ENCODE measurements around the gene TM6SF1.

TM6SF1 gene

GRCh38 chr15:83112233-83112955 is 4.9 kb downstream of the TM6SF1 start:
- no peak overlapping the region for H3K4me3 ChIP-seq (ENCODE audit: low read length)
- DNase-seq (ENCODE audit: low read depth): peak; percentile 8
- no peak for TF ChIP-seq CTCF (conservative IDR thresholded peaks at IDR 0.05; ENCODE audit: low read length)

- no peak for TF ChIP-seq CTCF (conservative IDR thresholded peaks at IDR 0.05; ENCODE audit: low read length)
- no peak overlapping the region for H3K4me3 ChIP-seq (ENCODE audit: low read length)
- no peak for DNase-seq (ENCODE audit: low read depth)
Measured at GRCh38 chr15:83112956-83113299, 5.5 kb downstream of the TM6SF1 start.

- DNase-seq (ENCODE audit: low read depth): no peak
- no peak for TF ChIP-seq CTCF (conservative IDR thresholded peaks at IDR 0.05; ENCODE audit: low read length)
- no peak overlapping the region for H3K4me3 ChIP-seq (ENCODE audit: low read length)
Measured at GRCh38 chr15:83113881-83114674, 6.6 kb downstream of the TM6SF1 start.

GRCh38 chr15:83114856-83115255 is 7.4 kb downstream of the TM6SF1 start:
- no peak for DNase-seq (ENCODE audit: low read depth)
- no peak overlapping the region for H3K4me3 ChIP-seq (ENCODE audit: low read length)
- no peak for TF ChIP-seq CTCF (conservative IDR thresholded peaks at IDR 0.05; ENCODE audit: low read length)

- H3K4me3 ChIP-seq (ENCODE audit: low read length): no peak overlapping the region
- no peak for TF ChIP-seq CTCF (conservative IDR thresholded peaks at IDR 0.05; ENCODE audit: low read length)
- DNase-seq (ENCODE audit: low read depth): no peak
Measured at GRCh38 chr15:83115410-83115809, 8.0 kb downstream of the TM6SF1 start.

GRCh38 chr15:83115831-83116565 is 8.6 kb downstream of the TM6SF1 start:
- no peak for DNase-seq (ENCODE audit: low read depth)
- no peak for TF ChIP-seq CTCF (conservative IDR thresholded peaks at IDR 0.05; ENCODE audit: low read length)
- H3K4me3 ChIP-seq (ENCODE audit: low read length): no peak overlapping the region
